SK-N-MC (cell line): Measurements from ENCODE around the gene EVI5L.

ENCODE experiments used
- EZH2 ChIP-seq: fragments of 200-600 bp; sonication (generic); IDR thresholded peaks from one replicate; pipeline ENCODE4 v1.6.1; 2017; ENCODE audit warnings: antibody characterized with exemption
- POLR2AphosphoS5 ChIP-seq: IDR thresholded peaks from 2 replicates; pipeline ENCODE4 v1.6.1; 2012; ENCODE audit warnings: mild to moderate bottlenecking, low read depth, low read length, borderline replicate concordance

GRCh38 chr19:7861619-7862412 lies 31.8 kb downstream of the EVI5L start:
- TF ChIP-seq POLR2AphosphoS5, result no peak
- TF ChIP-seq EZH2, result no peak
